ENCODE measurements around the gene CHD6. TPM values are rescaled to one million over a fixed set of nuclear protein-coding genes. Genes with fewer than 3 reads are reported as not detected.
A peak's percentile ranks its signal among the peaks of the same experiment; 100 is the strongest.

The CHD6 gene
- total and polyA plus RNA-seq, 2 experiments from 2014 or later, result 41.0 to 158 TPM

GRCh38 chr20:41512624-41513023, 105.6 kb downstream of the CHD6 start:
- Mint-ChIP-seq H3K27ac (peak overlapping the region; percentile 19; the same call in 1 of the 2 replicates), H3K9me3 (no peaks in the 10 kb centered on the region), H3K4me1 (peaks cover 48% of the 10 kb centered on the region), H3K36me3 (ENCODE audit: low read depth) (peaks cover 18% of the 10 kb centered on the region), H3K4me3 (no peak overlapping the region), H3K27me3 (ENCODE audit: insufficient read depth, low read depth, poor library complexity) (no peaks in the 10 kb centered on the region)
- Histone ChIP-seq H3K4me1 (ENCODE audit: insufficient read depth) (peaks cover 32% of the 10 kb centered on the region; the same call in 1 of the 2 replicates), H3K9me2 (ENCODE audit: insufficient read depth) (no peaks in the 10 kb centered on the region), H3K4me3 (no peak overlapping the region), H3F3A (replicated peaks; ENCODE audit: low read depth) (no peaks in the 10 kb centered on the region; the same call in 1 of the 2 replicates), H3K27me3 (ENCODE audit: insufficient read depth) (no peaks in the 10 kb centered on the region), H3K27ac (ENCODE audit: low read depth) (no peak overlapping the region), H3K4me2 (0 out of 2 replicates have a peak overlapping the region, but pooled peaks have one; percentile 19), H3K36me3 (ENCODE audit: insufficient read depth) (0 out of 2 replicates have a peak, but pooled peaks cover 2% of the 10 kb centered on the region), H2AFZ (no peak overlapping the region), H4K20me1 (replicated peaks; ENCODE audit: insufficient read depth) (peaks cover 20% of the 10 kb centered on the region; the same call in 1 of the 2 replicates), H3K79me2 (replicated peaks; ENCODE audit: insufficient read depth) (peaks cover 52% of the 10 kb centered on the region)
- no peak for DNase-seq (ENCODE audit: low spot score)
- ATAC-seq, result no peak
- no peak for TF ChIP-seq CREB1 (CRISPR knock-in tag; IDR thresholded peaks at IDR 0.05; ENCODE audit: low read depth)
- no peak for TF ChIP-seq POLR2AphosphoS5 (IDR thresholded peaks at IDR 0.05; ENCODE audit: low read depth)
- TF ChIP-seq ZNF462 (CRISPR knock-in tag; IDR thresholded peaks at IDR 0.05), result no peak
- TF ChIP-seq ETS1 (IDR thresholded peaks at IDR 0.05), result no peak
- TF ChIP-seq ZNF114 (CRISPR knock-in tag; IDR thresholded peaks at IDR 0.05), result no peak
- TF ChIP-seq NANOG (IDR thresholded peaks at IDR 0.05; ENCODE audit: borderline replicate concordance), result no peak
- no peak for TF ChIP-seq CTCF (conservative IDR thresholded peaks at IDR 0.05; ENCODE audit: low read depth in 2 of 2)
